Measurements from ENCODE around the gene RBM48. TPM values are rescaled to one million over a fixed set of nuclear protein-coding genes. Genes with fewer than 3 reads are reported as not detected.

The RBM48 gene
- total RNA-seq, 1 donor = 9.9 TPM

DNA sequence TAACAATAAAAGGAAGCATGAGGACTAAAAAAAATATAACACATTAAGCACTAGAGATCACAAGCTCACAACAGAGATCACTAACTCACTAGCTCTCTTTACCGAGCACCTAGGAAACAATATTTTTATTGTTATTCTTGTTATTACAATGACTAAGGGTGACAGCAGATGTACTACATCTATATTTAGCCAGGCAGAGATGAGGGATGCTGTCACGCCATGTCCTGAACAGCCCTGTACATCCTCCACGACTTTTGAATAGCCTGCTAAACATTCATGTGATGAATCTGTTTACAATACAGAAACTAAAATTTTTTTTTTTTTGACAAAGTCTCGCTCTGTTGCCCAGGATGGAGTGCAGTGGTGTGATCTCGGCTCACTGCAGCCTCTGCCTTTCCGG, 38.9 kb downstream of the RBM48 start:
- TF ChIP-seq, protein P1, sequence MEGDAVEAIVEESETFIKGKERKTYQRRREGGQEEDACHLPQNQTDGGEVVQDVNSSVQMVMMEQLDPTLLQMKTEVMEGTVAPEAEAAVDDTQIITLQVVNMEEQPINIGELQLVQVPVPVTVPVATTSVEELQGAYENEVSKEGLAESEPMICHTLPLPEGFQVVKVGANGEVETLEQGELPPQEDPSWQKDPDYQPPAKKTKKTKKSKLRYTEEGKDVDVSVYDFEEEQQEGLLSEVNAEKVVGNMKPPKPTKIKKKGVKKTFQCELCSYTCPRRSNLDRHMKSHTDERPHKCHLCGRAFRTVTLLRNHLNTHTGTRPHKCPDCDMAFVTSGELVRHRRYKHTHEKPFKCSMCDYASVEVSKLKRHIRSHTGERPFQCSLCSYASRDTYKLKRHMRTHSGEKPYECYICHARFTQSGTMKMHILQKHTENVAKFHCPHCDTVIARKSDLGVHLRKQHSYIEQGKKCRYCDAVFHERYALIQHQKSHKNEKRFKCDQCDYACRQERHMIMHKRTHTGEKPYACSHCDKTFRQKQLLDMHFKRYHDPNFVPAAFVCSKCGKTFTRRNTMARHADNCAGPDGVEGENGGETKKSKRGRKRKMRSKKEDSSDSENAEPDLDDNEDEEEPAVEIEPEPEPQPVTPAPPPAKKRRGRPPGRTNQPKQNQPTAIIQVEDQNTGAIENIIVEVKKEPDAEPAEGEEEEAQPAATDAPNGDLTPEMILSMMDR (IDR thresholded peaks at IDR 0.05; ENCODE audit: insufficient read depth, low read depth, low read length) = no peak
- no peak for DNase-seq (ENCODE audit: low read depth)
- H3K4me3 ChIP-seq (ENCODE audit: low read depth, low read length) = no peak overlapping the region

DNA sequence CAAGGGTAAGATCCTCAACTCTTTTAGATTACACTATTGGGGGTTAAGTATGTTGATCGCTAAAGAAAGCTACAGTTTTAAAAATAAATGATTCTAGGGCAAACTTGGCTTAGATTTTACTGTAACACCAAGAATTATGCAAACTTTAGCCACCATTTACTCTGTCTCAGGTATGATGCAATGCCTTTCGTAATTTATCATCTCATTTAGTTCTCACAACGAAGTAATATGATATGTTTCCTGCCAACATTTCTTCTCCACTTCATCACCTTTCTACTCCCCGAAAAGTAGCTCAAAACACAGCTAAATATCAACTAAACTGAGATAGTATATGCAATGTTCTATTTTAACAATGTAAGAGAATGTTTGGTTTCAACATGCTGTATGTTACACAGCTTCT, 40.5 kb downstream of the RBM48 start:
- DNase-seq (ENCODE audit: low read depth) = peak; percentile 33
- TF ChIP-seq, protein P1 (IDR thresholded peaks at IDR 0.05; ENCODE audit: insufficient read depth, low read depth, low read length) = no peak
- H3K4me3 ChIP-seq (ENCODE audit: low read depth, low read length) = no peak overlapping the region

DNA sequence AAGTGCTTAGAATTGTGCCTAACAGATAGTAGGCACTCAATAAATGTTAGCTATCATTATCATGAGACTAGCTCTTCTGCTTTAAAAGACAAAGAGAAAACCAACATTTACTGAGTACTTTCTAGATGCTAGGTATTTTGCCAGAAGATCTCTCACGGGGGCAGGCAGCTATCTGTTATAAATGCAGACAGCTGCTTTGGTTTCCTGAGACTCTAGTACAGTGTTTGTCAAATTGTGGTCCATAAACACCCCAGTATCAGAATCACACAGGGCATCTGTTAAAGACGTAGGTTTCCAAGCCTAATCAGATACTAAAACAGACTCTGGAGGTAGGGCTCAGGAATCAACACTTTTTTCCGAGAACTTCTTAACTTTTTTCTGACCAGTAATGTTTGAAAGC, 47.7 kb downstream of the RBM48 start:
- no peak for DNase-seq (ENCODE audit: low read depth)
- no peak overlapping the region for H3K4me3 ChIP-seq (ENCODE audit: low read depth, low read length)
- TF ChIP-seq, protein P1 (IDR thresholded peaks at IDR 0.05; ENCODE audit: insufficient read depth, low read depth, low read length) = no peak

DNA sequence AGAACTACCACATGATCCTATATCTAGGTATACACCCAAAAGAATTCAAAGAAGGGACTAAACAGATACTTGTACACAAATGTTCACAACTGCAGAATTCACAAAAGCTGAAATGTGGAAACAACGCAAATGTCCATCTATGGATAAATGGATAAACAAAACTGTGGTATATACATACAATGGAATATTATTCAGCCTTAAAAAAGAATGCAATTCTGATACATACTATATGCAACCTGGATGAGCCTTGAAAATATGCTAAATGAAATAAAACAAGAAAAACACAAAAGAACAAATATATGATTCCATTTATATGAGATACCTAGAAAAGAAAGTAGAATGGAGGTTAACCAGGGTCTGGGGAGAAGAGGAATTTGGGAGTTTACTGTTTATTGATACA, 54.4 kb downstream of the RBM48 start:
- TF ChIP-seq, protein P1 (IDR thresholded peaks at IDR 0.05; ENCODE audit: insufficient read depth, low read depth, low read length) = no peak
- no peak overlapping the region for H3K4me3 ChIP-seq (ENCODE audit: low read depth, low read length)
- no peak for DNase-seq (ENCODE audit: low read depth)

DNA sequence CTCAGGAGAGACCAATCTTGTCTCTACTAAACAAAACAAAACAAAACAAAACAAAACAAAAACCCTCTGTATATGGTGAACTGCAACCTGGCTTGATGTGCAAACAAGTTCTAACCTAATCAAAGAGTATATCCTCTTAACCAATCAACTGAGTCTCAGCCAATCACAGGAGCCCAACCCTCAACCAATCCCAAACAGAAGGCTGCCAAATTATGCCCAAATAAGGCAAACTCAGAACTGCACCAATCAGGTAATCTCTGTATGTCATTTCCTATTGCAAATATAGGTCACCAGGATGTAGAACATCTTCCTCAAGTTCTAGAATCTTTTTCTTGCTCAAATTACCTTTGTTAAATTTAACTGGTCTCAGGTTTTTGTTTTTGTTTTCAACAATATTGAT, 56.4 kb downstream of the RBM48 start:
- DNase-seq (ENCODE audit: low read depth) = no peak
- no peak overlapping the region for H3K4me3 ChIP-seq (ENCODE audit: low read depth, low read length)
- TF ChIP-seq, protein P1 (IDR thresholded peaks at IDR 0.05; ENCODE audit: insufficient read depth, low read depth, low read length) = no peak

DNA sequence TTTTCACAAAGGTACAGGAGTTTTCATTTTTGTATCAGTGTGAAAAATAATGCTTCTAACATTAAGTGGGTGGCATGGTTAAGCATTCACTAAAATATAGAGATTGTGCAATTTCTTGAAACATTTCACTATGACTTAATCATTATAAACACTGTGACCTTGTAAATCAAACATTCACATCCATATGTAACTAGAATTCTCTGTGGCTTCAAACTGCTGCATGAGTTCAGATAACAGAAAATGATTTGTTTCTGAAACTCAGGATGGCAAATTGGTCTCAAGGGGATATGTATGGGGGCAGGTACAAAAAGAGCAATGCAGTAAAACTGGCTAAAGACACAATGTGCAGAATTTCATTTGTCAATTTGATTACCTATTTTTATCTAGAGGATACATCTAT, 57.8 kb downstream of the RBM48 start:
- H3K4me3 ChIP-seq (ENCODE audit: low read depth, low read length) = no peak overlapping the region
- TF ChIP-seq, protein P1 (IDR thresholded peaks at IDR 0.05; ENCODE audit: insufficient read depth, low read depth, low read length) = no peak
- DNase-seq (ENCODE audit: low read depth) = peak; percentile 69

DNA sequence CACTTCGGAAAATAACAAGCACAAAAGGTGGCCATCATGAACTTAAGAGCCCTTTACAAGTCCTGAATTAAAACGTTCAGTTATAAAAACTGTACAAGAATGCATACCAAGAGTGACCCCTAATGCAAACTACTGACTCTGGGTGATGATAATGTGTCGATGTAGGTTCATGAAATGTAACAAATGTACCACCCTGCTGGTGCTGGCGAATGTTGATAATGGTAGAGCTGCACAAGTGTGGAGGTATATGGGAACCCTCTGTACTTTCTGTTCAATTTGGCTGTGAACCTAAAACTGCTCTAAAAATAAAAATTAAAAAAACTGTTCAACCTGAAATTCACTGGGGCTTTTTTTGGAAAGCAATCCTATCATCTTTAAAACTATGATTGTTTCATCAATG, 58.2 kb downstream of the RBM48 start:
- H3K4me3 ChIP-seq (ENCODE audit: low read depth, low read length) = no peak overlapping the region
- no peak for DNase-seq (ENCODE audit: low read depth)
- TF ChIP-seq, protein P1 (IDR thresholded peaks at IDR 0.05; ENCODE audit: insufficient read depth, low read depth, low read length) = no peak

Measured in fibroblast of villous mesenchyme (primary cell).